ENCODE results near the gene GHR. TPM values are rescaled to one million over a fixed set of nuclear protein-coding genes. Genes with fewer than 3 reads are reported as not detected.
A peak's percentile ranks its signal among the peaks of the same experiment; 100 is the strongest.

GHR gene
- total RNA-seq, 2 donors from 2014 or later, result 15.2 to 22.4 TPM

- ATAC-seq (peak; percentile 30 to 52), DNase-seq (peak; percentile 31)
- intact Hi-C loops (cut with DNase I), result no loop called here
Observed at GRCh38 chr5:42454216-42454995, 31.2 kb downstream of the GHR start.

DNA sequence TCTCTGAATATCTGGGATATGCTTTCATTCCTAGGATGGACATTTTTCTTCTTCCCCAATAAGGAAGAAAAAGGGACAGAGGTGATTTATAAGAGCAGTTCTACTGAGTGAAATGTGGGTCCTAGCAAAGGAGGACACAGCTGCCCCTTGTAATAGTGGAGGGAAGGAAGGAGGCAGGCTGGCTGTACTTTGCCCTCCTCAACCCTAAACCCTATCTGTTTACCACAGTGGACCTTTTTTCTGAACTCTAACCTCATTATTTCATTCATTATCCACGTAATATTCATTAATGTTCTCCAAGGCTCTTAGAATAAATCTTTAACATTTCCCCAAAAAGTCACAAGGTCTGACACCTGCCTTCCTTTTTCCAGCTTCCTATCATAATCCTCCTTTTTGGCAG is 37.8 kb downstream of the GHR start:
- DNase-seq (no peak), ATAC-seq (no peak)
- intact Hi-C loops (cut with DNase I), result no loop called here

GRCh38 chr5:42461507-42461906 is 38.3 kb downstream of the GHR start:
- no peak for ATAC-seq
- intact Hi-C loops (cut with DNase I), result no loop called here
- no peak for DNase-seq

- ATAC-seq, result no peak
- DNase-seq, result no peak
- intact Hi-C loops (cut with DNase I), result no loop called here
Observed at GRCh38 chr5:42462083-42462482, 38.8 kb downstream of the GHR start.

DNA sequence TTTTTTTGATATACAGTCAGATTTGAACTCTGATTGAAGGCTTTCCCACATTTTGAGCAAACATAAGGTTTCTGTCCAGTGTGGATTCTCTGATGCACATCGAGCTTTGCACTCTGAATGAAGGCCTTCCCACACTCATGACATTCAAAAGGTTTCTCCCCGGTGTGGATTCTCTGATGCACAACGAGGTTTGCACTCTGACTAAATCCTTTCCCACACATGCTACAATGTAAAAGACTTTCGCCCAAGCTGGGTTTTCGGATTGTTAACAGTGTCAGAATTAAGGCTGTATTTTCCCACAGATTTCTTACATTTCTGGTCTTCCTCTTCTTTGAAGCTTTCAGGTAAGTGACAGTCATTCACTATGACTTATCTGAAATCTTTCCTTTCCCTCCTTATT is 44.3 kb downstream of the GHR start:
- intact Hi-C loops (cut with DNase I), result no loop called here
- ATAC-seq (no peak), DNase-seq (no peak)

GRCh38 chr5:42467981-42468524 is 44.8 kb downstream of the GHR start:
- intact Hi-C loops (cut with DNase I), result no loop called here
- ATAC-seq (peak in 1 of 2 donors; percentile 48), DNase-seq (no peak)

GRCh38 chr5:42483472-42484154 is 60.4 kb downstream of the GHR start:
- DNase-seq, result no peak
- peak; percentile 15 to 34 for ATAC-seq
- intact Hi-C loops (cut with DNase I), result no loop called here

DNA sequence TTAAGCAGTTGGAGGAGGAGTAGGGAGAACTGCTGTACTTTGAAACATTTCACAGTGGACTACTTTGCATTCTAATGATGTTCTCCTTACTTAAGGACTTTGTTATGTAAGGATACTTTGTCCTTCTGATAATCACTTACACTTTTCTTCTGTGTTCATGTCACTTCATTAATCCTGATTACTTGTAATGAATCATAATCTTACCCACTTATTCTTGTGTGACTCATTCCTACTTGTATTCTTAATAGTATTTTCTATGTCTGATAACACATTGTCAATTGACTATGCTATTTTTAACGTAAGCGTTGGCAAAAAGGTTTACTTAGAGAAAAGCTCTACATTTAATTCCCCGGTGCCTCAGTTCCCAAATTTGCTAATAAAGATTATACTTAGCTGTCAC is 63.8 kb downstream of the GHR start:
- DNase-seq (no peak), ATAC-seq (no peak)
- intact Hi-C loops (cut with DNase I), result no loop called here

- ATAC-seq, result no peak
- intact Hi-C loops (cut with DNase I), result no loop called here
- DNase-seq, result no peak
Observed at GRCh38 chr5:42487821-42488220, 64.6 kb downstream of the GHR start.

DNA sequence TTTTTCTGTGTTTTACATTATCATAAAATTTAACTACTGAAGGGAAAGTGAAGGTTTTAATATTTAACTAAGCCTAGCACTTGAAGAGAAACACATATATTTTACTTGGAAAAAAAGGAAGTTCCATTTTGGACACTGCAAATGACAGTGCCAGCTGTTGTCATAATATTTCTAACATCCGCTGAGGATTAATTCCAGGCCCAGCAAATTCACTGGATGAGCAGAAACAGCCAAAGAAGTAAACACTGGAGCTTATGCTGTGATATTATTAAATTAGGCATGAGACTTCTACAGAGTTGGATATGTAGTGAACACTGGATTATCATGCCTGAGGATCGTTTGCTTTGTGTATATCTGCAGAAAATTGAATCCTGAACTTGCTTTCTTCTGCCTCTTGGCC is 67.6 kb downstream of the GHR start:
- DNase-seq, result no peak
- no peak for ATAC-seq
- intact Hi-C loops (cut with DNase I), result no loop called here

GRCh38 chr5:42491699-42492098 is 68.5 kb downstream of the GHR start:
- ATAC-seq, result peak in 1 of 2 donors; percentile 14
- intact Hi-C loops (cut with DNase I), result no loop called here
- DNase-seq, result no peak

- ATAC-seq (peak in 1 of 2 donors; percentile 62), DNase-seq (no peak)
- intact Hi-C loops (cut with DNase I), result no loop called here
Observed at GRCh38 chr5:42492974-42493373, 69.7 kb downstream of the GHR start.

DNA sequence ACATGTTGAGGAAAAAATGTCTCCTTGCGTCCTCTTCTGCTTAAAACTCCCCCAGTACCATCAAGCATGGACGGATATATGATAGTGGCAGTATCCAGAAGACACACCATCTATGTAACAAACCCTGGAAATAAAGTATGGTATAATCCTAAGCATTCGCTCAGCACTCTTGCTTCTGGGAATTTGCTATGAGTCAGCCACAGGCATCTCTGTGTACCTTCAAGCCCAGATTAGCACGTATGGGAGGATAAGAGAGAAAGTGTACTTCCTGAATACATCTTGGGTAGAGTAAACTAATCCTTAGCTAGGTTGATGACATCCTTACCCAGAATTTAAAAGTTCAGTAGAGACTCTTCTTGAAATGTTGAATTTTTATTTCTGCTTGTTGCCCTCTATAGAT is 71.2 kb downstream of the GHR start:
- DNase-seq (no peak), ATAC-seq (peak in 1 of 2 donors; percentile 68)
- intact Hi-C loops (cut with DNase I), result no loop called here

GRCh38 chr5:42495914-42496313 is 72.7 kb downstream of the GHR start:
- intact Hi-C loops (cut with DNase I), result no loop called here
- ATAC-seq, result peak; percentile 62 to 78

GRCh38 chr5:42496397-42497156 is 73.3 kb downstream of the GHR start:
- no peak for DNase-seq
- intact Hi-C loops (cut with DNase I), result no loop called here
- ATAC-seq, result no peak

More at GRCh38 chr5:42495914-42496313, 72.7 kb downstream of the GHR start:
- DNase-seq, result no peak

- intact Hi-C loops (cut with DNase I), result no loop called here
- DNase-seq, result no peak
- ATAC-seq, result no peak
Observed at GRCh38 chr5:42498000-42498399, 74.8 kb downstream of the GHR start.

DNA sequence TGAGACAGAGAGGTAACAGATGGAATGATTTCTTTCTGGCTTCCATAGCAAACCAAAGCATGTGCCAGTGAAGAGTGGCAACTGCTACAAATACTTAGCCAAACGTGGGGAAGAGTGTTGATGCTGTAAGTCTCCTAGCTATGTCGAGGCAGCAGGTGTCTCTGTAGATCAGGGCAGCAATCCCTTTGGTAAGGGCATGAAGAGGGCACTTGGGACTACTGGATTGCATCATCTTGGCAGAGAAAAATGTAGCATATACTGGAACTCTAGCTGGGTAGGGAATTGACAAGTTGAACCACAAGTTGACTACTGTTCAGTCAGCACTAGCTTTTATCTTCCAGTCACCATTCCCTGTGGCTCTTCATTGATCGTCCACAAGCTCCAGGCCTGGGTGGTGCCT is 75.8 kb downstream of the GHR start:
- no peak for ATAC-seq
- intact Hi-C loops (cut with DNase I), result no loop called here
- DNase-seq, result no peak

DNA sequence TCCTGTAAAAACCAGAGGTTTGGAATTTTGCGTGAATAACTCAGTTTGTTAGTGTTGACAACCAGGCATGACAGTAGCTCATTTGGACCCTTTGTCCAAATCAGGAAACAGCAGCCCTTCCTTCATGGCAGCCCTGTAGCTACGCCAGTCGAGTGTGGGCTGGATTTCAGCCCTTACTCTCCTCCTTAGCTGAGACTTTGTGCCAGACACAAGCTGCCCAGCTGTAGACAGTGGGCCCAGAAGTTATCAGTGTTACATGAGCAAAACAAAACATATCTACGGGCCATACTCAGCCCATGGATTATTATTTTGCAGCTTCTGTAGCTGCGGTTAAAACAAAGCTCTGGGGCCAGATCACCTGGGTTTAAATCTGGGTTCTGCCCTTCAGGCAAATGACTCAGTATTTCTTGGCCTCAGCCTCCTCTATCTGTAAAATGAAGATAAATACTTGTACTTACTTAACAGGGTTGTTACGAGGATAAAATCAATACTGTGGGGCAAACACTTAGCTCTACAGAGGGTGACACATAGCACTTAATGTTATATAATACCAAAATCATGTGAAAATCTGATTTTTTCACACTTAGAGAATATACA is 76.9 kb downstream of the GHR start:
- DNase-seq (no peak), ATAC-seq (peak; percentile 53 to 66)
- intact Hi-C loops (cut with DNase I), result no loop called here
